GM18868 (cell line): ENCODE results near the gene AKAP1.
A peak's percentile ranks its signal among the peaks of the same experiment; 100 is the strongest.

ENCODE experiments used
- ATAC-seq: cut with Tn5 transposase; IDR thresholded peaks from one replicate; pipeline ENCODE4 v1.9.1; 2021; ENCODE audit warnings: mild to moderate bottlenecking, moderate library complexity; ENCODE audit not compliant: unreplicated experiment

AKAP1 gene

DNA sequence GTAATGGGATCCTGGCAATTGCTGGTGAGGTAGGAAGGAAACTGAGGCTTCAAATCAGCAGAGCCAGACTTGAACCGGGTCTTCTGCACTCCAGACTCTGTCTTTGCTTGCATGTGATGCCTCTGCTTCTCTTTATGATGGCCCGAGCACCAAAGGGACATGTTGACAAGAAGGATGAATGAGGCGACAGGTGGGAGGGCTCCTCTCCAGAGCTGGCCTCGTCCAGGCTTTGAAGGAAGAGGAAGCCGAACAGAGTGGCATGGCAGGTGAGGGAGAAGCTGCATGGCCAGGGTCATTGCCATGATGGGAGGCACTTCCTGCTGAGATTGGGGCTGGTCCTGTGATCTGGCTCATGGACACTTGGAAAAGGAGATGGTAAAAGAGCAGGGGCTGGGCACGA, 40.8 kb downstream of the AKAP1 start:
- ATAC-seq = no peak

- ATAC-seq = peak; percentile 49
These were observed 45.8 kb downstream of the AKAP1 start for GRCh38 chr17:57130708-57131461.

DNA sequence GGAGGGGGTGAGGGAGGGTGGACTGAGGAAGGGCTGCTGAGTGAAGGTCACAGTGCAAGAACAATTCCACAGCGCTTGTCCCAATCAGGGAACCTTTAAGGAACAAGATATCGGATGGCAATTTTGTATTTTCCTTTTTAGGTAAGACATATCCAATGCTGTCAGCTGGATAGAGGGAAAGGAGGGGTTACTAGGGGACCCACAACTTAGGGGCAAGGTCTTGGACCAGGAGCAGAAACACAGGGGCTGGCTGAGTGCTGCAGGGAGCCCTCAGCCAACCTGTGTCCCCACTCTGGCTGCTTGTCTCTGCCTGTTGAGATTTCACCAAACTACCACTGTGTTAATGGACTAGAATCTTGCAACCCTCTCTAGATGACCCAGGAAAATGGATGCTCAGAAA, 47.6 kb downstream of the AKAP1 start:
- no peak for ATAC-seq

- no peak for ATAC-seq
These were observed 48.4 kb downstream of the AKAP1 start for GRCh38 chr17:57133486-57133885.

GRCh38 chr17:57135026-57135788, 50.2 kb downstream of the AKAP1 start:
- no peak for ATAC-seq

DNA sequence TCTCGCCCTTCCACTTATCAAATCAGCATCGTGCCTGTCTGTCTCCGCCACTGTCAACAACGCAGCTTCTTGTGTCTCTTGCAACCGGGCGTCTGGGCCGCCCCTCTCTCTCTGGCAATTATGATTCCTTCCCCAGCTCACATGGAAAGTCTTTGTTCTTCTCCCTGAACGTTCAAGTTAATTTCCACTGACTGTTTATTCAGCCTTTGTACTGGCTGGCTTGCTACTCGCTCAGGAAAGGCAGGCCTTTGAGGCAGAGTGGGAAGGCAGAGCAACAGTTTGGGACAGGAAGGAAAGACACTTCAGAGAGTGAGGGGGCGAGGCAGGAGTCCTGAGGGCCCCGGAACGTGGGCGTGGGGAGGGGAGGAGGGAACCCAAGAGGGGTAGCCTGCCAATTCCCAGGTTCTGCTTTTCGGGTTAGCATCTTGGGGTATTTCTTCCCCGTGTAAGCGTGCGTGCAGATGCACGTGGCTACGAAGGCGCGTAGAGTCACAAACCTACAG, 50.8 kb downstream of the AKAP1 start:
- ATAC-seq = no peak

DNA sequence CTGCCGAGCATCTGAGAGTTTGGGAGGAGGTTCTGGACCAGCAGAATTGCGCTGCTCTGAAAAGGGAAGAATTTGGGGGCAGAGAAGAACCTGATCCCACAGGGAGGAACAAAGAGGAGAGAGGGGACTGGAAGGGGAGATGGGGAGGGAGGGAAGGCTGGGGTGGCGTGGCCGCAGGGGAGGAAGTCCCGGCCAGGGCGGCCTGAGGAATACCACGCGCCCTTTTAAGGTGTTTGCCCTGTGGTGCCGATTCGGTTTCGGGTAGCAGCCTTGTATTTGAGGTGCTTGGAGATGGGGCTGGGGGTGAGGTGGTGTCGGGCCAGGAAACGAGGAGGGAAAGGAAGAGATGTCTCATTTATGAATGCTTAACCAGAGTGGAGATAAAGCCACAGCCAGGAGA, 51.3 kb downstream of the AKAP1 start:
- no peak for ATAC-seq

DNA sequence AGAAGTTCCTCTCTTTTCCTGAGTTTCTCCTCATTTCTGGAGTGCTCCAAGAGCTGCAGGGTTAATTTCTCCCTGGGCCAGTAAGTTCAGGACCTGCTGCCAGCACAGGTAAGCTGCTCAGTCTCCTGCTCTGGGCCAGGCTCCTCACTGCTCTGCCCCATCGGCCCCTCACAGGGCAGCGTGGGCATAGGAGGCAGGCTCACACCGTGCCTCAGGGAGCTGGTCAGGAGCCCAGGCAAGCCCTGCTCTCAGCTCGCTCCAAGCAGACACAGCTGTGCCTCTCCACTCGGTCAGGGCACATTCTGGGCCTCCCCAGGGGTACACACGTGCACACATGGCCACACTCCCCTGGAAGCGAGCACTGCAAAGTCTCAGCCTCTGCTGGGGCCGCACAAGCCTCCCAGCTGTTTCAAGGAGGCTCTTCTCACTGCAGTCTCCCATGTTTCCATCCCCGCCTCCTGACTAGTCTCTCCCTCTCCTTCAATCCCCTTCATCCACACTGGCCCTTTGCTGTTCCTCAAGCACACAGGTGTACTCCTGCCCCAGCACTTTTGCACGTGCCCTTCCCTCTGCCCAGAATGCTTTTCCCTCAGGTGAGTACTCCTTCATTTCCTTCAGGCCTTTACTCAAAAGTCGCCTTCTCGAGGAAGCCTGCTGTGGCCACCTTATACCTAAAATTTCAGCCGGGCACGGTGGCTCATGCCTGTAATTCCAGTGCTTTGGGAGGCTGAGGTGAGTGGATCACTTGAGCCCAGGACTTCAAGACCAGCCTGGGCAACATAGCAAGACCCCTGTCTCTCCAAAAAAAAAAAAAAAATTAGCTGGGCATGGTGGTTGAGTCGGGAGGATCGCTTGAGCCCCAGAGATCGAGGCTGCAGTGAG, 53.2 kb downstream of the AKAP1 start:
- ATAC-seq = no peak

GRCh38 chr17:57138956-57139576, 54.0 kb downstream of the AKAP1 start:
- no peak for ATAC-seq

GRCh38 chr17:57140316-57140715, 55.3 kb downstream of the AKAP1 start:
- no peak for ATAC-seq

DNA sequence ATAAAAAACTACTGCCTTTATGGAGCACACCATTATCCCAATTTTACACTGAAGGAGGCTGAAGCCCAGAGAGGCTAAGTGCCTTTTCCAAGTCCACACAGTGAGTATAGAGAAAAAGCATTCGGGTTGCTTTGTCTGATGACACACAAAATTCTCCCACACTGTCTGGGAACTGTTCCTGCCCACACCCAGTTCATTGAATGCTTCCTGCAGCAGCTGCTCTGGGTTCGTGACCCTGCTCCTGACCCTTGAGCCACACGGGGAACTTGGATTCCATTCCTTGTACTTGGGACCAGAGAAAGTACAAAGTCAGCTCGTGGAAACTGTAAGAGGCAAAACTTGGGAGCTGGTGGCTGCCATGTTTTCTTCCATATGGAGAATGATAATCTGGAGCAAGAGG, 57.9 kb downstream of the AKAP1 start:
- no peak for ATAC-seq

DNA sequence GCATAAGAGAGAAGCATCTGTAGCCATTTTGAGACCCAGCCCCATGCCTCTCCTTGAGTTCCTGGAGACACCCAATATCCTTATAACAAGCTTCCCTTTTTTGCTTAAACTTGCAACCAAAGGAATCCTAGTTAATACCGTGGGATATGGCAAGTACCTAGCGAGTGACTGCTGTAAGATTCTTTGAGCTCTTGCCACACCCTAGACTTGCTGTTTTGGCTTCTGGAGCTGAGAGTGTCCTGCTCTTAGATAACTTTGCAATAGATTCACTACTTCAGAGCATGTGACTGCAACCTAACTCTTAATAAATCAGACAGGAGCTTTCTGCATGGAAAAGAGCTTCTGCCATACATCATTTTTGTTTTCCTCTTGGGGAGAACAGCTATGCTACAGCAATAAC, 58.3 kb downstream of the AKAP1 start:
- ATAC-seq = no peak

GRCh38 chr17:57143919-57144318, 58.9 kb downstream of the AKAP1 start:
- ATAC-seq = no peak

GRCh38 chr17:57144567-57144966, 59.5 kb downstream of the AKAP1 start:
- no peak for ATAC-seq

- no peak for ATAC-seq
These were observed 60.3 kb downstream of the AKAP1 start for GRCh38 chr17:57145347-57145746.

DNA sequence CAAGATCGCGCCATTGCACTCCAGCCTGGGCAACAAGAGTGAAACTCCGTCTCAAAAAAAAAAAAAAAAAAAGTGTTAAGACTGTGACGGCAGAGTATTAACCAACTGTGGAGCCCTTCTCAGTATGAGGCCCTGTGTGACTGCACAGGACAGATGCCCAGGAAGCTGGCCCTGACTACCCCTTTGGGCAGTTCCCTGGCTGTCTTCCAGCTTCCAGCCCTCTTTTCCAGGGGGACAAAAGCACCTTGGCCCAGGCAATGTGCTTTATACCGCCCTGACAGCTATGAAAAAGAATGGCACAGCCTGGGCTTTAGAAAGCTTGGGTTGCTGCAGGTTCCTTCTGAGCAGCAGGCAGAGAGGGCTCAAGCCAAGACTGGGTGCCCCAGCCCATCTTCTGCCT, 61.2 kb downstream of the AKAP1 start:
- ATAC-seq = no peak

DNA sequence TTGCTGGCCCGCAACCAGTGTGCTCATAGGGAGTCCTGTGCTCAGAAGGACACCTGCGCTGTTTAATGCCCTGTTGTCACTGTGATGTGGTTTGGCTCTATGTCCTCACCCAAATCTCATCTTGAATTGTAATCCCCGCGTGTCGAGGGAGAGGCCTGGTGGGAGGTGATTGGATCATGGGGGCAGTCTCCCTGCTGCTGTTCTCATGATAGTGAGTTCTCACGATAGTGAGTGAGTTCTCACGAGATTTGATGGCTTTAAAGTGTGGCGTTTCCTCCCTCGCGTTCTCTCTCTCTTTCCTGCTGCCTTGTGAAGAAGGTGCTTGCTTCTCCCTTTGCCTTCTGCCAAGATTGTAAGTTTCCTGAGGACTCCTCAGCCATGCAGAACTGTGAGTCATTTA, 66.8 kb downstream of the AKAP1 start:
- ATAC-seq = no peak

GRCh38 chr17:57152967-57153528, 68.0 kb downstream of the AKAP1 start:
- ATAC-seq = no peak

GRCh38 chr17:57154921-57155320, 69.9 kb downstream of the AKAP1 start:
- ATAC-seq = no peak

DNA sequence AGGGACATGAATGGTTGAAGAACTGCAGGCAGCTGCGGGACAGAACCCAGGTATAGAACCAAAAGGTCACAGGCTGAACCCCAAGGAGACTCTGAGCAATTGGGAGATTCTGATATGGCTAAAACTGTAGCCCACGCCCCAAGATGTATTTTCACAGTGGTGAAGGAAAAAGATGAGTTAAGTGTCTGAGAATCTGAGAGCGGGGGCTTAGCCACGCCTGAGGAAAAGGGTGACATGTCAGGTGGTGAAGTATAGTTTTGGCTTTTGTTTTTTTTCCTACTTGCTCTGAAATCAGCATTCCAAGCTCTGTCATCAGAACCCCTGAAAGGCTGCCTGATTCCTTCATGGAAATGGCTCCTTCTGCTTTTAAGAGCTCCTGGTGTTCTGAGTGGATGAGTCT, 73.3 kb downstream of the AKAP1 start:
- no peak for ATAC-seq

- ATAC-seq = no peak
These were observed 73.7 kb downstream of the AKAP1 start for GRCh38 chr17:57158795-57159194.
